ENCODE results near the gene MSH6.

The MSH6 gene

GRCh38 chr2:47782381-47782670 lies 619 bp upstream of the MSH6 start:
- DNase-seq: no peak

GRCh38 chr2:47783486-47784351 lies 774 bp downstream of the MSH6 start:
- peak; percentile 90 for DNase-seq

GRCh38 chr2:47784352-47784851 lies 1.5 kb downstream of the MSH6 start:
- no peak for DNase-seq

GRCh38 chr2:47785986-47786385 lies 3.0 kb downstream of the MSH6 start:
- DNase-seq: no peak

- no peak for DNase-seq
Observed at GRCh38 chr2:47796090-47796697, 13.2 kb downstream of the MSH6 start.

- DNase-seq: no peak
Observed at GRCh38 chr2:47798631-47799030, 15.7 kb downstream of the MSH6 start.

GRCh38 chr2:47799031-47799609 lies 16.2 kb downstream of the MSH6 start:
- DNase-seq: no peak

- no peak for DNase-seq
Observed at GRCh38 chr2:47801118-47801517, 18.2 kb downstream of the MSH6 start.

GRCh38 chr2:47803363-47803762 lies 20.4 kb downstream of the MSH6 start:
- no peak for DNase-seq

GRCh38 chr2:47803770-47804169 lies 20.8 kb downstream of the MSH6 start:
- DNase-seq: no peak

- no peak for DNase-seq
Observed at GRCh38 chr2:47805850-47806249, 22.9 kb downstream of the MSH6 start.

- DNase-seq: no peak
Observed at GRCh38 chr2:47808614-47809013, 25.7 kb downstream of the MSH6 start.

GRCh38 chr2:47809903-47810302 lies 27.0 kb downstream of the MSH6 start:
- no peak for DNase-seq

- no peak for DNase-seq
Observed at GRCh38 chr2:47810850-47811249, 27.9 kb downstream of the MSH6 start.

- DNase-seq: no peak
Observed at GRCh38 chr2:47811668-47812067, 28.7 kb downstream of the MSH6 start.

- DNase-seq: no peak
Observed at GRCh38 chr2:47815764-47816163, 32.8 kb downstream of the MSH6 start.

- DNase-seq: no peak
Observed at GRCh38 chr2:47818777-47819176, 35.8 kb downstream of the MSH6 start.

GRCh38 chr2:47819834-47820233 lies 36.9 kb downstream of the MSH6 start:
- no peak for DNase-seq

- no peak for DNase-seq
Observed at GRCh38 chr2:47822518-47822917, 39.6 kb downstream of the MSH6 start.

GRCh38 chr2:47833516-47833968 lies 50.6 kb downstream of the MSH6 start:
- DNase-seq: no peak

GRCh38 chr2:47838249-47838648 lies 55.3 kb downstream of the MSH6 start:
- no peak for DNase-seq

GRCh38 chr2:47838686-47839085 lies 55.7 kb downstream of the MSH6 start:
- DNase-seq: no peak

- no peak for DNase-seq
Observed at GRCh38 chr2:47842846-47843245, 59.9 kb downstream of the MSH6 start.

GRCh38 chr2:47843407-47843806 lies 60.5 kb downstream of the MSH6 start:
- DNase-seq: no peak
